Esophagus muscularis mucosa (tissue), 4 donors: ENCODE measurements around the gene ANP32E.

ENCODE experiments used
- EP300 ChIP-seq: sonication (generic); formaldehyde crosslinking; IDR thresholded peaks from one replicate; pipeline ENCODE4 v1.6.1; 2017; ENCODE audit warnings: antibody characterized with exemption
- POLR2A ChIP-seq: fragments of 450-650 bp; IDR thresholded peaks from one replicate; pipeline ENCODE4 v1.6.1; 2017; ENCODE audit warnings: antibody characterized with exemption, moderate library complexity, mild to moderate bottlenecking, low read depth
- POLR2AphosphoS5 ChIP-seq, 2 donors: sonication (generic); formaldehyde crosslinking; IDR thresholded peaks; one replicate each; pipeline ENCODE4 v1.6.1; 2017; ENCODE audit warnings: antibody characterized with exemption in 2 of 2
- TF ChIP-seq, protein P1 (sequence below), 3 experiments: fragments of 200-600 bp in 2 of 3; fragments of 450-650 bp in 1 of 3; sonication (generic) in 2 of 3; IDR thresholded peaks; one replicate each; pipeline ENCODE4 v1.5.1; 2017 to 2019; ENCODE audit warnings: antibody characterized with exemption in 3 of 3, mild to moderate bottlenecking in 2 of 3, moderate library complexity in 1 of 3

DNA sequence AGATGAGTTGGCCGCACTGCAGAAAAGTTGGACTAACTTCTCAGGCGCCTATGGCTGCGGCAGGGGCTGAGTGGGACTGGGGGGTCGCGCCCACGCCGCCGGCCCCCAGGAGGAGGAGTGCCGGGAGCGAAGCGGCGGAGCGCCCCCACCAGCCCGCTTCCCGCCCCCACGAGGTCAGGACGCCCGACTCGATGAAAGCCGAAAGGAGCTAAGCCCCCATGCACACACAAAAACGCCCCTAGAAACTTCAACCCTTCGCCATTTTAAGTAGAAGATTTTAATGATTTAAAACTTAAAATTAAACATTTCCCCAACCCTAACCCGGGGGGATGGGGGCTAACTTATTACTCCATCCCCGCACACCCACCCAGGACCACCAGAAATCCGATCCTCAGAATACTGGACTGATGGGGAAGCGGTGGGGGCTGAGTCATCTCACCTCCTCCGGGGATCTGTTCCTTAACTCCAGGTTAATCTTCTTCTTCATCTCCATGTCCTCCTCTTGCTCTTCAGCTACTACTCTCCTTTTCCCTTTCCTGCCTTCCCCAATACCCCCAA is 539 bp downstream of the ANP32E start:
- TF ChIP-seq, protein P1, sequence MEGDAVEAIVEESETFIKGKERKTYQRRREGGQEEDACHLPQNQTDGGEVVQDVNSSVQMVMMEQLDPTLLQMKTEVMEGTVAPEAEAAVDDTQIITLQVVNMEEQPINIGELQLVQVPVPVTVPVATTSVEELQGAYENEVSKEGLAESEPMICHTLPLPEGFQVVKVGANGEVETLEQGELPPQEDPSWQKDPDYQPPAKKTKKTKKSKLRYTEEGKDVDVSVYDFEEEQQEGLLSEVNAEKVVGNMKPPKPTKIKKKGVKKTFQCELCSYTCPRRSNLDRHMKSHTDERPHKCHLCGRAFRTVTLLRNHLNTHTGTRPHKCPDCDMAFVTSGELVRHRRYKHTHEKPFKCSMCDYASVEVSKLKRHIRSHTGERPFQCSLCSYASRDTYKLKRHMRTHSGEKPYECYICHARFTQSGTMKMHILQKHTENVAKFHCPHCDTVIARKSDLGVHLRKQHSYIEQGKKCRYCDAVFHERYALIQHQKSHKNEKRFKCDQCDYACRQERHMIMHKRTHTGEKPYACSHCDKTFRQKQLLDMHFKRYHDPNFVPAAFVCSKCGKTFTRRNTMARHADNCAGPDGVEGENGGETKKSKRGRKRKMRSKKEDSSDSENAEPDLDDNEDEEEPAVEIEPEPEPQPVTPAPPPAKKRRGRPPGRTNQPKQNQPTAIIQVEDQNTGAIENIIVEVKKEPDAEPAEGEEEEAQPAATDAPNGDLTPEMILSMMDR (IDR thresholded peaks at IDR 0.05), result no peak
- TF ChIP-seq POLR2A (no peak), POLR2AphosphoS5 (IDR thresholded peaks at IDR 0.05) (no peak), EP300 (no peak)
